Measurements from ENCODE around the gene EFR3B. TPM values are rescaled to one million over a fixed set of nuclear protein-coding genes. Genes with fewer than 3 reads are reported as not detected.
"Not testable (repeated sequence)": the region's sequence is repeated elsewhere in the genome, so short reads cannot be mapped to it uniquely, and the experiment has no call there.

EFR3B gene
- 0.28 TPM for polyA plus RNA-seq (2013)

- ChIA-PET CTCF (interaction anchor here (1.1 to 1.4 kb wide), 3 partner anchors 10 to 65 kb away, joined by 3 to 6 read pairs (median 5); no protein-coding TSS in a partner anchor), POLR2A (interaction anchor here (0.6 kb wide), 1 partner anchor 57 kb away, joined by 3 read pairs; no protein-coding TSS in a partner anchor)
- peak within 1 kb of the TSS; percentile 46 to 78 (median 66) for H3K4me3 ChIP-seq (ENCODE audit: control insufficient read depth in 1 of 7, extremely low read depth in 1 of 7, insufficient read depth in 4 of 7, low read depth in 2 of 7, low read length in 6 of 7)
- no peaks in the 10 kb centered on the region for H3K36me3 ChIP-seq (ENCODE audit: control insufficient read depth in 4 of 4, insufficient read depth in 4 of 4, low read length in 3 of 4)
- peaks cover 0 to 33% (median 23%) of the 10 kb centered on the region in 5 experiments for H3K27me3 ChIP-seq (replicated peaks in 2 of 5; ENCODE audit: control insufficient read depth in 4 of 5, insufficient read depth in 5 of 5, low read length in 4 of 5)
- H3K27ac ChIP-seq (ENCODE audit: insufficient read depth in 1 of 2, low read depth in 1 of 2, low read length in 2 of 2, poor library complexity in 1 of 2, severe bottlenecking in 2 of 2), result no peak within 1 kb of the TSS
- H3K4me1 ChIP-seq (ENCODE audit: control extremely low read depth in 1 of 4, control insufficient read depth in 4 of 4, insufficient read depth in 4 of 4, low read length in 3 of 4), result peaks cover 0 to 30% (median 30%) of the 10 kb centered on the region in 4 experiments
- peak; percentile 87 to 93 (median 93) for DNase-seq
- no peaks in the 10 kb centered on the region for H3K9me3 ChIP-seq (ENCODE audit: control extremely low read depth in 1 of 5, control insufficient read depth in 4 of 5, insufficient read depth in 2 of 5, low read depth in 1 of 5, low read length in 4 of 5)
- 0% methylated on average over 34 of the region's 54 CpGs for WGBS (ENCODE audit: insufficient coverage)
Observed at GRCh38 chr2:25041928-25042320, at the start of gene EFR3B. EFR3B (plus strand) TSS chr2:25042076; CDS start chr2:25042313, 237 bp downstream.

GRCh38 chr2:24993406-24994145 is 48.3 kb upstream of the EFR3B start:
- 42% methylated on average over 6 of the region's 6 CpGs for WGBS (ENCODE audit: insufficient coverage)
- no peaks in the 10 kb centered on the region for H3K36me3 ChIP-seq (ENCODE audit: control insufficient read depth in 4 of 4, insufficient read depth in 4 of 4, low read length in 3 of 4)
- POLR2A ChIA-PET, result no interaction called here
- no peaks in the 10 kb centered on the region for H3K27me3 ChIP-seq (replicated peaks in 2 of 5; ENCODE audit: control insufficient read depth in 4 of 5, insufficient read depth in 5 of 5, low read length in 4 of 5)
- H3K4me1 ChIP-seq (ENCODE audit: control extremely low read depth in 1 of 4, control insufficient read depth in 4 of 4, insufficient read depth in 4 of 4, low read length in 3 of 4), result peaks cover 0 to 5% (median 0%) of the 10 kb centered on the region in 4 experiments
- peak in 1 of 3 donors; percentile 21 for DNase-seq
- CTCF ChIA-PET, result interaction anchor here (0.7 to 2.5 kb wide), 6 partner anchors 8 to 174 kb away, joined by 3 to 11 read pairs (median 4); partner anchors contain the start of gene POMC
- no peak overlapping the region for H3K4me3 ChIP-seq (ENCODE audit: control insufficient read depth in 1 of 7, extremely low read depth in 1 of 7, insufficient read depth in 4 of 7, low read depth in 2 of 7, low read length in 6 of 7)
- no peak overlapping the region for H3K27ac ChIP-seq (ENCODE audit: insufficient read depth in 1 of 2, low read depth in 1 of 2, low read length in 2 of 2, poor library complexity in 1 of 2, severe bottlenecking in 2 of 2)
- H3K9me3 ChIP-seq (ENCODE audit: control extremely low read depth in 1 of 5, control insufficient read depth in 4 of 5, insufficient read depth in 2 of 5, low read depth in 1 of 5, low read length in 4 of 5), result no peaks in the 10 kb centered on the region

GRCh38 chr2:24994146-24994724 is 47.6 kb upstream of the EFR3B start:
- no peaks in the 10 kb centered on the region for H3K9me3 ChIP-seq (ENCODE audit: control extremely low read depth in 1 of 5, control insufficient read depth in 4 of 5, insufficient read depth in 2 of 5, low read depth in 1 of 5, low read length in 4 of 5)
- H3K4me1 ChIP-seq (ENCODE audit: control extremely low read depth in 1 of 4, control insufficient read depth in 4 of 4, insufficient read depth in 4 of 4, low read length in 3 of 4), result peaks cover 0 to 5% (median 0%) of the 10 kb centered on the region in 4 experiments
- H3K4me3 ChIP-seq (ENCODE audit: control insufficient read depth in 1 of 7, extremely low read depth in 1 of 7, insufficient read depth in 4 of 7, low read depth in 2 of 7, low read length in 6 of 7), result no peak overlapping the region
- DNase-seq, result no peak
- WGBS (ENCODE audit: insufficient coverage), result no CpG with 5 or more reads among the region's 1 CpG
- no peaks in the 10 kb centered on the region for H3K36me3 ChIP-seq (ENCODE audit: control insufficient read depth in 4 of 4, insufficient read depth in 4 of 4, low read length in 3 of 4)
- ChIA-PET POLR2A (no interaction called here), CTCF (interaction anchor here (0.7 to 2.5 kb wide), 4 partner anchors 18 to 217 kb away, joined by 3 to 11 read pairs (median 5); partner anchors contain the start of gene POMC)
- no peak overlapping the region for H3K27ac ChIP-seq (ENCODE audit: insufficient read depth in 1 of 2, low read depth in 1 of 2, low read length in 2 of 2, poor library complexity in 1 of 2, severe bottlenecking in 2 of 2)
- H3K27me3 ChIP-seq (replicated peaks in 2 of 5; ENCODE audit: control insufficient read depth in 4 of 5, insufficient read depth in 5 of 5, low read length in 4 of 5), result no peaks in the 10 kb centered on the region

- H3K27me3 ChIP-seq (replicated peaks in 2 of 5; ENCODE audit: control insufficient read depth in 4 of 5, insufficient read depth in 5 of 5, low read length in 4 of 5); DNase-seq; H3K27ac ChIP-seq (ENCODE audit: insufficient read depth in 1 of 2, low read depth in 1 of 2, low read length in 2 of 2, poor library complexity in 1 of 2, severe bottlenecking in 2 of 2); POLR2A ChIA-PET; H3K4me3 ChIP-seq (ENCODE audit: control insufficient read depth in 1 of 7, extremely low read depth in 1 of 7, insufficient read depth in 4 of 7, low read depth in 2 of 7, low read length in 6 of 7); H3K4me1 ChIP-seq (ENCODE audit: control extremely low read depth in 1 of 4, control insufficient read depth in 4 of 4, insufficient read depth in 4 of 4, low read length in 3 of 4); H3K9me3 ChIP-seq (ENCODE audit: control extremely low read depth in 1 of 5, control insufficient read depth in 4 of 5, insufficient read depth in 2 of 5, low read depth in 1 of 5, low read length in 4 of 5); H3K36me3 ChIP-seq (ENCODE audit: control insufficient read depth in 4 of 4, insufficient read depth in 4 of 4, low read length in 3 of 4): not testable (repeated sequence)
- whole genome bisulfite sequencing (ENCODE audit: insufficient coverage), result 75% methylated on average over 4 of the region's 8 CpGs
- CTCF ChIA-PET, result interaction anchor here (1.3 kb wide), 1 partner anchor 24 kb away, joined by 4 read pairs; no protein-coding TSS in a partner anchor
Observed at GRCh38 chr2:24999097-24999496, 42.8 kb upstream of the EFR3B start.

- Histone ChIP-seq H3K4me3 (ENCODE audit: control insufficient read depth in 1 of 7, extremely low read depth in 1 of 7, insufficient read depth in 4 of 7, low read depth in 2 of 7, low read length in 6 of 7) (no peak overlapping the region), H3K9me3 (ENCODE audit: control extremely low read depth in 1 of 5, control insufficient read depth in 4 of 5, insufficient read depth in 2 of 5, low read depth in 1 of 5, low read length in 4 of 5) (no peaks in the 10 kb centered on the region), H3K27me3 (replicated peaks in 2 of 5; ENCODE audit: control insufficient read depth in 4 of 5, insufficient read depth in 5 of 5, low read length in 4 of 5) (no peaks in the 10 kb centered on the region), H3K36me3 (ENCODE audit: control insufficient read depth in 4 of 4, insufficient read depth in 4 of 4, low read length in 3 of 4) (no peaks in the 10 kb centered on the region), H3K4me1 (ENCODE audit: control extremely low read depth in 1 of 4, control insufficient read depth in 4 of 4, insufficient read depth in 4 of 4, low read length in 3 of 4) (peaks cover 0 to 8% (median 4%) of the 10 kb centered on the region in 4 experiments), H3K27ac (ENCODE audit: insufficient read depth in 1 of 2, low read depth in 1 of 2, low read length in 2 of 2, poor library complexity in 1 of 2, severe bottlenecking in 2 of 2) (no peak overlapping the region)
- DNase-seq, result peak in 1 of 3 donors; percentile 3
- 100% methylated on average over 1 of the region's 4 CpGs for WGBS (ENCODE audit: insufficient coverage)
- ChIA-PET POLR2A (no interaction called here), CTCF (interaction anchor here (1.3 kb wide), 1 partner anchor 25 kb away, joined by 4 read pairs; no protein-coding TSS in a partner anchor)
Observed at GRCh38 chr2:25000036-25000435, 41.8 kb upstream of the EFR3B start.

DNA sequence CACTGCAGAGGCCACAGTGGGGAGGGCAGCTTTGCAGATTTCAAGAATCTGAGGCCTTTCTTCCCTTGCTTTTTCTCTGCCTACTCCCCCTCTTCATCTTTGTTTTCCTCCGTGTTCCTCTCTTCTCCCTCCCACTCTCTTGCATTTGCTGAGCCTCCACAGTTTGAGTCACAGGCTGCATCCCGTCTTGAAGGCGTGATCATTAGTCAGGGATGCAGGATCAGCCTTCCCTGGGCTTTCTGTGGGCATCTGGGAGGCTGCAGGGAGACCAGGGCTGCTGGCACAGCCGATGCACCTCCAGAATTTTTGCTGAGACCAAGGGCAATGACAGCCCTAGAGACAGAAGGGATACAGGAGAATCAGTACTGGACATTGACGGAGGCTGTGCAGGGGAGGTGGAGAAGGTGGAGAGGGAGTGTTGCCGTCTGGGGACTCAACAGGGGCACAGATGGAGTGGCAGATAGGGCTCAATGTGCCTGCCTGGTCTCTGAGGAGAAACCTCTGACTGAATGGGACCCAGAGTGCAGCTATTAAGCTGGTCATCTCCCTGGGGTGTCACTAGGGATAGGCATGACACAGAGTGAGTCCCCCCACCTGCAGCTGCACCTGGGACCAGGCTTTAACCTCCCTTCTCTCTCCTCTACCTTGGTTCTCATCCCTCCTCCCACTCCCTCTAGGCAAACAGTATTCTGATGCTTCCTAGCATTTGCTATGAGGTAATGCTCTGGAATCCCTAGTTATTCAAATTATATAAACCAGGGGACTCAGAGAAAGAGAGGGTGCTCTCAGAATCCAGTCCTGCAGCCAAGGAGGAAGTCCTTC is 41.2 kb upstream of the EFR3B start:
- Histone ChIP-seq H3K27ac (ENCODE audit: insufficient read depth in 1 of 2, low read depth in 1 of 2, low read length in 2 of 2, poor library complexity in 1 of 2, severe bottlenecking in 2 of 2) (no peak overlapping the region), H3K36me3 (ENCODE audit: control insufficient read depth in 4 of 4, insufficient read depth in 4 of 4, low read length in 3 of 4) (no peaks in the 10 kb centered on the region), H3K4me1 (ENCODE audit: control extremely low read depth in 1 of 4, control insufficient read depth in 4 of 4, insufficient read depth in 4 of 4, low read length in 3 of 4) (peaks cover 0 to 8% (median 4%) of the 10 kb centered on the region in 4 experiments), H3K9me3 (ENCODE audit: control extremely low read depth in 1 of 5, control insufficient read depth in 4 of 5, insufficient read depth in 2 of 5, low read depth in 1 of 5, low read length in 4 of 5) (no peaks in the 10 kb centered on the region), H3K4me3 (ENCODE audit: control insufficient read depth in 1 of 7, extremely low read depth in 1 of 7, insufficient read depth in 4 of 7, low read depth in 2 of 7, low read length in 6 of 7) (no peak overlapping the region), H3K27me3 (replicated peaks in 2 of 5; ENCODE audit: control insufficient read depth in 4 of 5, insufficient read depth in 5 of 5, low read length in 4 of 5) (no peaks in the 10 kb centered on the region)
- 94% methylated on average over 6 of the region's 6 CpGs for WGBS (ENCODE audit: insufficient coverage)
- no peak for DNase-seq
- CTCF ChIA-PET, result no interaction called here
- POLR2A ChIA-PET, result no interaction called here
